GM18870 (cell line): ENCODE results near the gene AMBP.
"Not testable (repeated sequence)": the region's sequence is repeated elsewhere in the genome, so short reads cannot be mapped to it uniquely, and the experiment has no call there.

Experiments
- ATAC-seq: cut with Tn5 transposase; IDR thresholded peaks from one replicate; pipeline ENCODE4 v1.9.1; 2021; ENCODE audit warnings: moderate library complexity; ENCODE audit not compliant: unreplicated experiment

Gene AMBP

DNA sequence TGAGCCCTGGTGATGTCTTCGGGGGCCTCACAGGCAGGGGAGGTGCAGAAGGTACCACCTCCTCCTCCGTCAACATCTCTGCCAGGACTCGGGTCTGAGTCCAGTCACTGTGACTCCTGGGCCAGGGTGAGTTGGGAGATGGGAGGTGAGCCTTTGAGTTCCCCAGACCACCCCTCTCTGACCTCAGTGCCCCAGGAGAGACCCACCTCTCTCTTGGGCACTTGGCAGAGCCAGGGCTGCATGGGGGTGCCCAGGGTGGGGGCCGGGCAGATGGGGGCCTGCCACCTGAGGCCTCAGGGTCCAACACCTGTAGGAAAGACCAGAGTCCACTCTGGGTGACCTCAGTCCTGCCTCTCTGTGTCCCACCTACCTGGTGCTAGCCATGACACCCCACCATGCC lies 14.2 kb upstream of the AMBP start:
- no peak for ATAC-seq

DNA sequence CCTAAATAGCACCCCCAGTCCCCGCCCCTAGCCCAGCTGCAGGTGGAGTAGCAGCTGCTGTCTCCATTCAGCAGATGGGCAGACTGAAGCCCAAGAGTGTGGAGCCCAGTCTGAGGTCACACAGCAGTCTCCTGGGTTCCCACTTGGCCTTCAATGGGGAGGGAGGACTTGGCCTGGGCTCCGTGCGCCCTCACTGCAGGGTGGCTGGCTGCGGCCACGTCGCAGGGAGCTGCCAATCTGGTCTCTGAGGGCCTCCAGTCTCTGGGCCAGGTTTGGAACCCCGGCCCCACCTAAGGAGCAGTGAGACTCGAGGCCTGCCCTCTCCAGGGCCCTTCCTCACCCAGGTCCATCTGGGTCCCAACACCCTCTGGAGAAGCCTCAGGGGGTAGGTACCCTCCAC lies 13.6 kb upstream of the AMBP start:
- ATAC-seq, result no peak

DNA sequence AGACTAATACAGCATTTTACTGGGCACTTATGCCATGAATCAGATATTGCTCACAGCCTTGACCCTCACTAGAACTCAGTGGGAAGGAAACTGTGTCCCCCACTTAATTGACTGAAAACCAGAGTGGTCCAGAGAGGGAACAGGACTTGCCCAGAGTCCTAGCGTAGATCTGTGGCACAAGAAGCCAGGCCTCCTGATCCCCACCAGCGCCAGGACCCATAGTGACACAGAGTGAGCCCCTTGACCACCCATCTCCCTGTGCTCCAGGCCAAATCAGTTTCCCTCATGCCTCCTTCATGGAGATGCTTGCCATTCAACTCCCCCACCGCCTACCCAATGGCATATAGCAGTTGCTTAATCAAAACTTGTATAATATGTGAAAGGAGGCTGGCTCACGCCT lies 12.7 kb upstream of the AMBP start:
- ATAC-seq, result no peak

DNA sequence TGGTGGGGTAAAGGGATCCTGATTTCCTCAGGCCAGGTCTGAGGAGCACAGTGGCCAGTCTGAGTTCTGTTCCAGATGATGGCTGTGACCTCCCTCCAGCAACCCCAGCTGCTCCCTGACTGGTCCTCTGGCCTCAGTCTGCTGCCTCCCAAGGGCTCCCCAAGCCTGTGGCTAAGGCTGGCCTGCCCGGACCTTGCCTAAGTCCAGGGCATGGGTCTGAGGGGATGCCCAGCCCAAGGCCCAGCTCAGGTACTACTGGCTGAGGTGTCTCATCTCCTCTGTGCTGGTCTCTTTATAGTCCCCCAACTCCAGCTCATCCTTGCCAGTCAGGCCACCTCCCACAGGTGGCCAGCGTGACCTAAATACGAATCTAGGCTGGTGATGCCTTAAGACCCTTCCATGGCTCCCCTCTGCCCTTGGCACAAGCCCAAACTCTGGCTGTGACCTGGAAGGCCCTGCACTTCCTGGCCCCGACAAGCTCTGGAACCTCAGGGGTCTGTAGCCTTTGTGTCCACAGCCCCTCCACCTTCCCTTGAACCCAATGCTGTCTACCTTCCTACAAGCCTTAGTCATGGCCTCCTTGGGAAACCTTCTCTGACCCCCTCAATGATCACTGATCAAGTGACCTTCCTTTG lies 11.2 kb upstream of the AMBP start:
- no peak for ATAC-seq

DNA sequence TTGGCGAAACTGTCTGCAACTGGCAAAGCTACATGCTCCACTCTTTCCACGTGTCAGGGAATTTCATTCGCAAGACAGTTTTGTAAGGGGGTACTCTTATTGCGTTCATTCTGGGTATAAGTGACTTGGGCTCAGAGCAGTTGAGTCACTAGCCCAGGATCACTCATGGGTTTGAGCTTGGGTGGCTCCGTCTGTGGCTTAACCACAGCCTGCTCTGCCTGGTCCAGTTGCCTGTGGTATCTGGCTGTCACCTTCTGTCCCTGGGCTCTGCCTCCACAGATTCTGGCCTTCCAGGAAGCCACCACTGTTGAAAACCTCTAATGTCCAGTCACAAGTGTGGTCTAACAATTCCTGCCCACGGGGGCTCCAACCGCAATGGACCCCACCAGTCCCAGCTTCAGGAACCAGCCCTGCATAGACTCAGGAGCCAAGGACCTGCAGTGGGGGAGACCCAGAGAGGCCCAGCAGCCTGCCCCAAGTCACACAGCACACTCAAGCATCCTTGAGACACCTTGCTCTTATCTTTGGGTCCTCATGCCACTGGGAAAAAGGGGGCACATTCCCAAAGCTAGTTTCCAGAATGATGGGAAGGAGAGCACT lies 10.6 kb upstream of the AMBP start:
- ATAC-seq, result no peak

DNA sequence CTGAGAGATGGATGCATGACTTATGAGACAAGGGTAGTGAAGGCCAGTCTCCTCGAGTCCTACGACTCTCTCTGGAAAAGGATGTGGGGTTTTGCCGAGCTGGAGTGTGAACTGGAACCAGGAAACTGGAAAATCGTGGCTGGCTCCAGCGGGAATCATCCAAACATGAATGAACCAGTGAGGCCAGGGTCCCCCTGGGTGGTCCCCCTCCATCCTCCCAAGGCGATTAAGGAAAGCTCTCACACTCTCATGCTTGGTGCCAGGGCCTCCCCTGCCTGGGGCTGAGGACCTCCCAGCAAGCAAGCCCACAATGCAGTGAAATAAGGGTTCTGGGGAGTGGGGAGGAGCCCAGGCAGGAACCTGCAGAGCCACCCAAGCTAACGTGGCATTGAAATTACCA lies 9.6 kb upstream of the AMBP start:
- ATAC-seq, result no peak

DNA sequence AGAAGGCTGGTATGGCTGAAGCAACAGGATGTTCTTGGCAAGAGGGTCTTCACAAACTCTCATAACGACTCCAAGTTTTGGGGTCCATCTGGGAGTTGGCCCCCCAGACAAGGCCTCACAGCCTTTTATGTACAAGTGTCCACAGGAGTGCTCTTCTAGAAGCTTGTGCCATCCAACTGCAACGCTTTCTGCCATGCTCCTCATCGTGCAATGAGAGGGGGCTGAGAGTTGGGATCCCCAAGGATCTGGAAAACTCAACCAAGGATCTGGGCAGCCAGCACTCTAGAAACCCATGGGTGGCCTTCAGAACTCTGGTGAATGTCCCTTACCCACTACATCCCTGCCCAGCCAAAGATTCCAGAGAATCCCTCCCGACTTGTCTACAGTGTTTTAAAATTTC lies 8.5 kb upstream of the AMBP start:
- no peak for ATAC-seq

DNA sequence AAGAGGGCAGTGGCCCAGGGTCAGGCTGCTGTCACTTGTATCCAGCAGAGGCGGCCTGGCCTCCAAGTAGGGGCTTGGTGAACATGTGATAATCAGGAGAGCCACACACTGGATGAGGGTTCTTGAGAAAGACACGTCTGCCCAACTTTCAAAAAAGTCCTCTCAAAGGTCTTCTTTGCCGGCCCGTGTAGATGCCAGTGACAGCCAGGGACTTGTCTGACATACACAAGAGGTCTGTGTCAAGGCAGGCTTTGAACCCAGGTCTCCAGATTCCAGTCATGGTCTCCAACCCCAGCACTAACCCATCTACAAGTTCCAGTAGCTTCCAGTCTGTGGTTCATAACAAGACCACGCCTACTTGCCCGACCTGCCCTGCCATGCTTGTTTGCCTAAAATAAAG lies 7.9 kb upstream of the AMBP start:
- no peak for ATAC-seq

DNA sequence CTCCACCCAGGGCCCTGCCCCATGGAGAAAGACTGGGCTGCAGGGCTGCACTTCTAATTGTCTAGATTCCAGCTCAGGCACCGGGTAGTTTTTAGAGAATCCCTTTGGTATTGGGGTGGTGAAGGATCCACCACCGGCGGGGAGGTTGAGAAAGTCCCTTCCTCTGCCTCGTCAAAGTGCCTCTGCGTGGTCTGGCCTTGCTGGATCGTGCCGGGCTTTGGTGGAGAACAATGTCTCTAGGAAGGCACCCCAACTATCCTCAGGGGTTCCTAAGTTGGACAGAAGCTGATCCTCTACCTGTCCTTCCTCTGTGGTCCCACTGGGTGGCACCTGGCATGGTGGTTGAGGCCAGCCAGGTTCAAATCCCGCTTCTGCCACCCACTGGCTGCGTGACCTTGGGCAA lies 7.3 kb upstream of the AMBP start:
- ATAC-seq, result no peak

DNA sequence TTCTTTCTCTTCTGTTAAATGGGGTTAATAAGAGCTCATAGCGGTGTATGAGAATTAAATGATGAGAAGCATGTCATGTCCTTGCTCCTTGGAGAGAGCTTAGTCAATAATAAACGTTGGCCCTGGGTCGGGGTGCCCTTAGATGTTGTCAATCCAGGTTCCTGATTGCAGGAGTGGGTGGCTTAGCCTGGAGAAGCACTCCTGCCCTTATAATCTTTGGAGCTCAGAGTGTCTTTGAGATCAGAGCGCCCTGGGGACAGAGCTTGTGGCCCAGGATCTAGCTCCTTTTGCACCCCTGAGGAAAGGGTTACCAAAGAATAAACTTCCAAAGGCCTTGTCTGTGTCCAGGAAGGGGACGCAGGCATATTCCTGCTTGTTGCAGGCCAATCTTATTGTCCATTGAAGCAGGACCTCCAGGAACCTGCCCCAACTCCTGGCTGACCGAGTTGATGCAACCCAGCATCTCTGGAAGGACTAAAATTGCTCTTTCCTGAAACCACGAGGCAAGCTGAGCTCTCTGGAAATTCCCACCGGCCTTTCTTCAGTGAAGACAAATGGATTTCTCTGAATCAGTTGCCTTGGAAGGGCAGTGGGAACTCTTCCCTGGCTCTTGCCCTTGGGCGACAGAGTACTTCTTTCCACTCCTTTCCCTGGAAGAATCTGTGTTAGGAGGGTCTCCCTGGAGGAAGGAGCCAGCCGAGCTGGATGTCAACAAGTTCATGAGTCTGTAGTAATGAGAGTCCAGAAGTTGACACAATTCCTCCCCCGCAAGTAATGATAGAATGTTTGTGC lies 6.4 kb upstream of the AMBP start:
- ATAC-seq, result no peak

DNA sequence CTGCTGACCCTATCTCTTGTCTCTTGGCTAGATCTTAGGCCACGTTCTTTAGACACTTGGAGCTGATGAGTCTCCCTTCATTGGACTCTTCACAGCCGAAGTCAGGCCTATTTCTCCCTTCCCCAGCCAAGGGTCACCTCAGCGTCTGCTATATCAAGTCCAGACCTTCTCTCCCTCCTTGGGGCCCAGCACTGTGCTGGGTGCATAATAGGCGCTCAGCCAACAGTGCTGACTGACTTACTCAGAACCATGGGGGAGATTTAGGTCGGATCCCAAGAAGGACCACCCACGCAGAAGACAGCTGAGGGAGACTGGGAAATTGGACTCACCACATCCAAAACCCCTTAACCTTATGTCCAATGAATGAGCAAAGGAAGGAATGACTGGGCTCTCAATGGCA lies 5.6 kb upstream of the AMBP start:
- ATAC-seq, result no peak

DNA sequence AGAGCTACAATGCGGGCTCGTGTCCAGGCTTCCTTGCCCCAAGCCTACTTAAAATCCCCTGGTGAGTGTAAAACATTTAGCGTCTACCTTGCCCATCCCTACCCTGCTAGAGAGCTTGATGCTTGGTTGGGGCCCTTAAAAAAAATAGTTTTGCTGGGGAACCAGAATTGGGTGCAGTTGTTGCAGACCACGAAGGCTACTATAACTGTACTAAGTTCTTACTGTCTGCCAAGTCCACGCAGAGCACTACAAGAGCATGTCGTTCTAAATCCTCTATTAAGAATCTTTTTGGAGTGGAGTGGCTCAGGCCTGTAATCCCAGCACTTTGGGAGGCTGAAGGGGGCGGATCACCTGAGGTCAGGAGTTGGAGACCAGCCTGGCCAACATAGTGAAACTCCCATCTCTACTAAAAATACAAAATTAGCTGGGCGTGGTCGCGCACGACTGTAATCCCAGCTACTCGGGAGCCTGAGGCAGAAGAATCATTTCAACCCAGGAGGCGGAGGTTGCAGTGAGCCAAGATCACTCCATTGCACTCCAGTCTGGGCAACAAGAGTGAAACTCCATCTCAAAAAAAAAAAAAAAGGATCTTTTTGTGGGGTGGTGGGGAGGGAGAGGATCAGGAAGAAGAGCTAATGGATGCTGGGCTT lies 4.8 kb upstream of the AMBP start:
- ATAC-seq, result not testable (repeated sequence)

DNA sequence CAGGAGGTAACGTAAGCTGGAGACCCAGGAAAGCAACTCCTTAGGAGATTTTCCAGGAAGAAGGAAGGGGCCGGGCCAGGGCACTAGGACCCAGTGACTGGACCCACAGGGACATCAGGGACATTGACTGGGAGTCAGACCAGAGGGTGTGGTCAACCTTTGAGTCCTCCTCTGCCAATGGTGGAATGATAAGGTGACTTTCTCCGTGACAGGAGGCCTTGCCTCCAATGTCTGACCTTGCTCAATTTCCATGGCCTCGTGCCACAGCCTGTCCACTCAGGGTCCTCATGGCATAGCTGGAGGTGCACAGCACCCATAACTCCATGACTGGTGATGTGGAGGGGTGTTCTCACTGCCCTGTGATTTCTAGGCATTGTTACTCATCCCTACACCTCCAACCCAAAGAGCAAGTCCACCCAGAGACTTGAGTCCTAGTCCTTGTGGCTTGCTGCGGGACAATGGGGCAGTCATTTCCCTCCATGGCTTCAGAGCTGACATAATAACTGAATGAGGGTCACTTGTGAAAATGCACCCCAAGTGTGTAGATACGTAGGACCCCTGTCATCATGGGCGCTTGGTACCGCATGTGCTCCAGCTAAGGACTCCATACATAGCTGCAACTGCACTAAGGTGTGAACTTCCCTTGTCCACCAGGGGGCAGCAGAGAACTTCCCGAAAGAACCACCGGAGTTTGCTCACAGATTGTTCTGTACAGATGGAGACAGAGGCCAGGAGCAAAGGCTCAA lies 4.1 kb upstream of the AMBP start:
- peak; percentile 75 for ATAC-seq

DNA sequence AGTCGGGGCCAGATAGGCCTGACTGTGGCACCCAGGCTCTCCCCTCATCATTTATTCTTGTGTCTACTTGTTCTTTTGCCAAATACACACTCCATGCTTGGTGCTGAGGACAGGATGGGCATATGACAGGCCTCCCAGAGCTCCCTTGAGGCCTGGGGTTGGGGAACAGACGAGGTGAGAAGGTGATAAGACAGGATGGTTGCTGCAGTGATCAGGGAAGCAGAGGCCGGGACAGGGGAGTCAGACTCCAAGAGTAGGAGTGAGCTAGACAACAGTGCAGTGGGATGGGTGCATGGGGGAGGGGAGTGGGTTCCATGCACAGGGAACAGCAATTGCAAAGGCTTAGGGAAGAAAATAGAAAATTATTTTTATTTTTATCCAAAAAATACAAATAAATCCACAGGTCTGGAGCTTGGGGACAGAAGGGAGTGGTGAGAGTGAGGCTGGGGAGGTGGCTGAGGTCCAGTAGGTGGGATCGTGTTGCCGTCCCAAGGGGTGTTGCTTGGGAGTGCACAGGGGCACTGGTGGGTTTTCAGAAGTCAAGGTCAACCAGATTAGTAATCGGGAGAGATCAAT lies 3.4 kb upstream of the AMBP start:
- ATAC-seq, result no peak

DNA sequence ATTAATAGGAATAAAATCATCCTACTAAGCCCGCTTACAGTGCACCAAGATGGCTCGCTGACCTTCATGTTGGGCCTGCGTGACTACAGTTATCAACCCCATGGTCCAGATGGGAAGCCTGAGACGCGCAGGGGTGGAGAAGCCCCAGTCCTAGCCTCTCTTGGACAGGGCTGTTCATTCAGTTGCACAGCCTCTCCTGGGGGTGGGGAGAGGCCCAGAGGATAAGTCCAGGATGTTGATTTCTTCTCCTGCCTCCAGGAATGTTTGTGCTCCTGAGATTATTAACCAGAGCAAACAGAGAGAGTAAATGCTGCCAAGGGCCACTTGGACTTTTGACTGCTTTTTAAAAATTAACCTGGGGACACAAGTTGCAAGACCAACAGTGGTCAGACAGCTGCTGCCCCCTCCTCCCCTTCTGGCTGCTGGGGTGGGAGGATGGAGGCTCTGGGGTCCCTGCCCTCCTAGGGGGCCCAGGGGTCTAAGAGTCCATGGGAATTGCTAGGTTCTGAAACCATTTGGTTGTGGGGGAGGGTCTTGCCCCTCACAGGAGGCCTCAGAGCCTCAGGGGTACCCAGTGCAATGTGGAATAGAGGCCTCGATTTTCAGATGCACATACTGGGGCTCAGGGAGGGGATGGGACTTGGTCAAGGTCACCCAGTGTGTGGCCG lies 2.8 kb upstream of the AMBP start:
- no peak for ATAC-seq

DNA sequence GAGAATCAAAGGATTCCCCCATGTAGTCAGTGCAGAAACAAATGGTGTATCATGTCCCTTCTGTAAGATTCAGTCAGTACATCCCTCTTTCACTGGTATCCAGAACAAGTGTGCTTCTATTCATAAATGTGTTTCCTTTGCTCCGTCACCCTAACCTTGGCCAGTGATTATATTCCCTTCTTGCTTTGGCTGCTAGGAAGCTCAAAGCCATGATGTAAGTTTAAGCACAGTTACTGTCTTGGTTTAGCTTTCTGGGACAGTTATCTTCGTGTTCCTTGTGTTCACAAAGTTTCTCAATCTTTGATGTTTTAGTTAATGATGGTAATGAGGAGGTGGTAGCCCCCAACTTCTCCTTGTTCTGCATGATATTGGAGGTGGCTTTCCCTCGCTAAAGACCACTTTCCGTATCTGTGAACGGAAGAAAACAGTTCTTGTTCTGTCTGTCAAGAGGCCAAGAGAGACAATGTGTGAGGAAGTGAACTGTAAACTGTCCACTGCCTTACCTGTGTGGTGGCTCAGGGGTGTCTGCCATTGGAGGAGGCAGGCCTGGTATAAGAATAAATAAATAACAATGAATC lies 2.2 kb upstream of the AMBP start:
- ATAC-seq, result no peak

DNA sequence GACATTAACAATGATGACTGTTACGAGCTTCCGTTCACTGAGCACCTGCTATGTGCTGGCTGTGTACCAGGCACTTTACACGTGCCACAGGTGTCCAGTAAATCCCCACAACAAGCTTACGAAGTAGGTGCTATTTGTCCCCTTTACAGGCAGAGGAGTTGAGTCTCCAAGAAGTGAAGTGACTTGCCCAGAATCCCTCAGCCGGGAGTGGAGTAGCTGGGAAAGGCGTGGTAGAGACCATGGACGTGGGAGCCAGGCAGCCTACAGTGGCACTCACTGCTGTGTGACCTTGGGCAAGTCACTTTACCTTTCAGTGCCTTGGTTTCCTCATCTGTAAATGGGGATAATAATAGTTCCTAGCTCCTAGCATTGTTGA lies 669 bp upstream of the AMBP start:
- no peak for ATAC-seq

DNA sequence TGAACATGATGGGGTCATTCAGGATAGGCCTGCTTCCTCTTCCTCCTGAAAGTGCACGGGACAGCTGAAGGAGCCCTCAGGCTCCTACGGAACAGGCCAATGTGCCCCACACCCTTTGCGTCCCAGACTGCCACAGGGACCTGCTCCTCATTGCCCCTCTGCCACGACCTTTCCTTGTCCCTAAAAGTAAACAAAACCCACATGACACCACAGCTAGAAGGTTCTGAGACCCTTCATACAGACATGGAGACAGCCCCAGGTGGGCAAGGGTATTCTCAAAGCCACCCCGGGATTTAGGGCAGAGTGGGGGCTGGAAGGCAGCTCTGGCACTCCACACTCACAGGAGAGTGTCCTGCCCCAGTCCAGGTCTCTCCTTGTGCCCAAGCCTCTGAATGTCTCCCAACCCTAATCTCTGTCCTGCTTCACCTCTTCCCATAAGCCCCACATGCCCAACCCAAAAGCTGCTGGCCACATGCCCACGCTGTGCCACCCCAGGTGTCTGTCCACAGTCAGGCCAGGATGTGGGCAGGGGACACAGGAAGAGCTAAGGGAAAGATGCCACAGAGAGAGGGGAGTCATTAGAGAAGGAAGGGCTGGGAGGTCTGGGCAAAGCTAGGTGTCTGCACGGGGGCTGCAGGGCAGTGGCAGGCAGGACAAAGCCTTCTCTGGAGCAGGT lies 800 bp downstream of the AMBP start:
- ATAC-seq, result no peak
